ENCODE results near the gene SAMD14.

SAMD14 gene

DNA sequence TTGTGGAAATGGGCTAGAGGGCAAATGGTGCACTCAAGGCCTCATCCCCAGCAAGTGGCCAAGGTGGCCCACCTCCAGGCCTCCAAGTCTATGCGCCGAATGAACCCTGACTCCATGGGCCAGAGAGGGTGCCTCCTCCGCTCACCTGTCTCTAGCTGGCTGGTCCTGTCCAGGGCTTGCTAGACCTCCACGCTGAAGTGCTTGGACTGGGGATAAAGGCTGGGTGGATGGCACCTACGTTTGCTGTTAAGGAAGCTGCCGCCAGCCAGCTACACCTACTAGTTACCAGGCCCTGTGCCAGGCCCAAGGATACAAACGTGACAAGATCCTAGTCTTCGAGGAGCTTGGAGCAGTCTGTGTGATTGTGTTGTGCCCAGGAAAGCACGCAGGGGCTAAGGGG is 35.1 kb upstream of the SAMD14 start:
- DNase-seq, result no peak

DNA sequence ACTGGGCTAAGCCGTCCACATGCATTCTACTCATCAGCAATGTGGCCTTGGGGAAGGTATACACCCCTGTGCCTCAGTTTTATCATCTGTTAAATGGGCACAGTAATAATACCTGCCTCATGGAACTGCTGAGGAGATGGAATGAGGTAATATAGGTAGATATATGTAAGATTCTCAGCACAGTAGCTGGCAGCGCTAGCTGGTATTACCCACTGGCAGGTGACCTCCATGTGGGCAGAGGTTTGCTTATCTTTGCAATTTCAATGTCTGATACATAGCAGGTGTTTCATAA is 34.7 kb upstream of the SAMD14 start:
- DNase-seq, result no peak

DNA sequence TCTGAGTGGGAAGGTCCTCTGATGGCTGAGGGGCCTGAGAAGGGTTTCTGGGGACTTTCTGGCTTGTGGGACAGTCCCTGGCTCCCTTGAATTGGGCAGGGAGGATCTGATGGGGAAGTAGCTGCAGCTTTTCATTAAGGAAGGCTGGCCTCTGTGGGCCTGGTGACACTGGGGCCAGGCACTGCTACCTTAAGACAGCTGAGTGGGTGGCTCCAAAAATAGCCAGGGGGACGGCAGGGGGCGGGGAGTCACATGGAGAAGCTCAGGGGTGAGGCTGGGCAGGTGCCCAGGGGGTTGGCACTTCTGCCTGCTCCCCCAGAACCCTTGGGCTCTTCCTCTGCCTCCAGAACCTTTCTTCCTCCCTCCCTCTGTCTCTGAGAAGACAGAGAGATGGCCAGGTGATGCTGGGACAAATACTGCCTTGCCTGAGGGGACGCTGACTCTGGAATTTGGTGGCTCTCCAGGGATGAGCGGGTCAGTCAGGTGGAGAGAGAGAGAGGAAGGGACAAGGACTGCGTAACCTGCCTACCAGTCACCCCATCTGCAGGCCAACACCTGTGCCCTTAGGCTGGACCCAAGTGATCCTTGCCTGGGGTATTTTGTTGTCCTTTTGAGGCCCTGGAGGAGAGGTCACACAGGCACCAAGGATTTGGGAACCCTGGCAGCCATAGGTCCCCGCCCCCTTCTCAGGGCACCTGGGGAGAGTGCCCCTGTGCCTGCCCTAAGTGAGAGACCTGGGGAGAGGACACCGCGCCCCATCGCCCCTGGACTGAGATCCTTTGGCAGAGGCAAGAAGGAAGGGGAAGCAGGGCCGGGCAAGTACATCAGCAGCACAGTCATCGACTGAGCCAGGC is 34.1 kb upstream of the SAMD14 start:
- no peak for DNase-seq

DNA sequence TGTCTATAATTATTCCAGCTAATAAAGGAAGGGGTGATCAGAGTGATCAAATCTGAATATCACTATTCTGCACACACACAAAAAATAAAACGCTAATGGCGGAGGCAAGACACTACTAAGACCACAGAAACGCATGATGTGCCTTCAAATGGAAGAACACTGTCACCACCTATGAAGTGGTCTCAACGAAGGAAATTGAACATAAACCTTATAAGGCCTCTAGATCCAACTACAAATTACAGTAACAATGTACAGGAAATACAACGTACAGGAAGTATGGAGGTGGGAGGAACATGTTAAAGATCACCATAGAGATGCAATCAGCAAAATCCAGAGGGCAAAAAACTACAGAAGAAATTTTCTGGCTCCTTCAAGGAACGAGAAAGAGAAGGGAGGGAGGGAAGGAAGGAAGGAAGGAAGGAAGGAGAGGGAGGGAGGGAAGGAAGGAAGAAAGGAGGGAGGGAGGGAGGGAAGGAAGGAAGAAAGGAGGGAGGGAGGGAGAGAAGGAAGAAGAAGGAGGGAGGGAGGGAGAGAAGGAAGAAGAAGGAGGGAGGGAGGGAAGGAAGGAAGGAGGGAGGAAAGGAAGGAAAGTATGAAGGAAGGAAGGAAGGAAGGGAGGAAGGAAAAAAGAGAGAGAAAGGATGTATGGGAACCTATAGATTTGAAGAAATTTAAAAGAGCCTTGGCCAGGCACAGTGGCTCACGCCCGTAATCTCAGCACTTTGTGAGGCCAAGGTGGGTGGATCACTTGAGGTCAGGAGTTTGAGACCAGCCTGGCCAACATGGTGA is 32.7 kb upstream of the SAMD14 start:
- no peak for DNase-seq

DNA sequence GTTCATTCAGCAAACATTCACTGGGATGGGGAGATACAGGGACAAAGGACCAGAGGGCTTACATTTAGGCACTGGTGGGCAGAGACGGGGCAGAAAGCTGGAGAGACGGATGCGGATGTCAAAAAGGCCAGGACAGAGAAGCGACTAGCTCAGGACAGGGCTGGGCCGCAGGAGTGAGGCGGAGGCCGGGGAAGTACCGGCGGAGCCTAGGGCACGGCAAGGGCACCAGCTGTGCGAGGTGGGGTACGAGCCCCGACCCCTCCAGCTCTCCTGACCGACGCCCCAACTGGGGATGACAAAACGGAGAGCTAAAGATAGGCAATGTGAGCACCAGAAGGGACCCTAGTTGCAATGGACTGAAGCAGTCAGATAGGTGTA is 31.9 kb upstream of the SAMD14 start:
- no peak for DNase-seq

DNA sequence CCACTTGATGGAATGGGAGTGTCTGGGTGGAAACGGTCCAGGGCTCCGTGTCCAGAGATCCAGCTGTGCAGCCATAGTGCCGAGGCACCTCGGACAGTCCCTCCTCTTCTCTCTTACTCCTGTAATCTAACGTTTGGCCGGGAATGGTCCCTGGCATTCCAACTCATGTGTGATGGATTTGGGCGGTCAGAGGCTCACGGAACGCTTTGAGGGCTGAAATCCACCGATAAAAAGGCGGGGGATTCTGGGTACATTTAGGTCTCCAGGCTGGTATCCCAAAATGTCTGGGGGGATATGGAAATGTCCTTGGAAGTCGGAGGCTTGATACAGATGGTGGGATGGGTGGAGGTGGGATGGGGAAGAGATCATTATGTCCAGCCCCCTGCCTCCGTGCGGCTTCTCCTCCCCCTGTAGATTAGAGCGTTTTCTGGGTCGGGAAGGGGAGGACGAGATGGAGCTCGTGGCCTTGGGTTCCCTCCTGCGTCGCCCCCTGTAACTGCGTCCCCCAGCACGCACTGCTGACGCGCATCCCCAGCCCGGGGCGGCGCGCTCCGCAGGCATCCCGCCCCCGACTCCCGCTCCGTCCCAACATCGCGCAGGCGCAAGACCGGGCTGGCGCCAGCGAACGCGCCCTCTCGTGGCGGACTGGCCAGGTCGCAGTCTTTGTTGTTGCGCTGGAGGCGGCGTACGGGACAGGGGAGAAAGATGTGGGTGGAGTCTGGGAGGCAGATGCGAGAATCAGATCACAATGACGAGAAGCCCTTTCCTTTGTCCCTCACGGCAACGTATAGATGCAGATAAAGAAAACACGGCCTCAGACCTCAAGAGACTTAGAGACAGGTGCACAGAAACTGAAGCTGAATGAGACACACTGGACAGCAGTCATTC is 31.3 kb upstream of the SAMD14 start:
- peak; percentile 96 for DNase-seq

DNA sequence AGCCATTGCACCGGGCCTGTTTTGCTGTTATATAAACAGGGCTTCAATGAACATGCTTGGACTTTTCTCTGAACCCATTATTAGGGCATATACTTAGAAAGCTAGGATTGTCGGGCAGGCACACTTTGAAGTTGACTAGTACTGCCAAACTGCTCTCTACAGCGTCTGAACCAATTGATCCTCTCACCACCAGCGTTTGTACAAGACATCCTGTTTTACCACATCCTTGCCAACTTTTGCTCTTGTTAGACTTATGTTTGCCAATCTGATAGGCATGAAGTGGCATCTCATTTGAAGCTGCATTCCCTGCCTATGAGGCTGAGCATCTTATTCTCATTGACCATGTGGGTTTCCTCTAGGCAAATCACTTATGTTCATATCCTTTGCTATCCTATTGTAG is 27.9 kb upstream of the SAMD14 start:
- no peak for DNase-seq

DNA sequence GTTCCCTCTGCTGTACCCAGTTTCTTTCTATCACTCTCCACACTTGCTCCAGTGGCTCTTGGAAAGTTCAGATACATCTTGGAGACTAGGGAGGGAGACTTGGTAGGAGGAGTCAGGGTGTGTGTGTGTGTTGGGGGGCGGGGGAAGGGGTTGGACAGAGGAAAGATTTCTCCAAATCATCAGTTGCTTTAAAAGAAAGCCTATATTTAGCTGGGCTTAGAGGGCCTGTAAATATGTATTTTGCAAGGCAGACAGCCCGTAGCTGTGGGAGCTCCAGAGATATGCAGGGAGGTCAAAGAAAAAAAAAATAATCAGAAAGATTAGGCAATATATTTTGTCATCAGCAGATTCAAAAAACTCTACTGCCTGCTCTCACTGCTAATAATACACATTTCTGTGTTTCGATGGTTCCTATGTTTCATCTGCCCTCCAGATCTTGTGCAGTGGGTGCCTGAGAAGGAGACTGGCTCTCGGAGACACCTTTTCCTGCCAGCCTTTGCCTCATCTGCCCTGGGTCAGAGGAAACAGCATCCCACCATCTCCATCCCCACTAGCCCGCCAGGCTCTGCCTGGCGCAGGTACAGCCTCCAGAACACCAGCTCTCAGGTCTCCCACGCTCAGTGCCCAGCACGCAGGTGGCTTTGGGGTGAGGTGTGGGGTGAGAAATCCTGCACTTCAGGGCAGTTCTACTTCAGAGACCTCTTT is 25.3 kb upstream of the SAMD14 start:
- no peak for DNase-seq

DNA sequence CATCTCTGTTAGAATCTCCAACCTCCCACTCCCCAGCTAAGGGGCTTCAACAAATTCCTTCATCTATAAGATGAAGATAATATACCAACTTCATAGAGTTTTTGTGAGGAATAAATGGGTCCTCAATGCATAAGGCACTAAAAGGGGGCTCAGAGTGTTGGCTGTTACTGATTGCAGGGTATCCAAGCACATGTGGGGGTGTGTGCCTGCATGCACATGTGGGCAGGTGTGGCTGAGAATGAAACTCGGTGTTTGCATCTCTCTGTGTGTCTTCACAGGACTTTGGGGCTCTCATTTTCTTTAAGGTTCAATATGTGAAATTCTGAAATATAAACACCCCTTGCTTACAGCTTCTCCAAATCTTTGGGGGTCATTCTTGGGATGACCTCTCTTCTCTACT is 24.6 kb upstream of the SAMD14 start:
- DNase-seq, result no peak

DNA sequence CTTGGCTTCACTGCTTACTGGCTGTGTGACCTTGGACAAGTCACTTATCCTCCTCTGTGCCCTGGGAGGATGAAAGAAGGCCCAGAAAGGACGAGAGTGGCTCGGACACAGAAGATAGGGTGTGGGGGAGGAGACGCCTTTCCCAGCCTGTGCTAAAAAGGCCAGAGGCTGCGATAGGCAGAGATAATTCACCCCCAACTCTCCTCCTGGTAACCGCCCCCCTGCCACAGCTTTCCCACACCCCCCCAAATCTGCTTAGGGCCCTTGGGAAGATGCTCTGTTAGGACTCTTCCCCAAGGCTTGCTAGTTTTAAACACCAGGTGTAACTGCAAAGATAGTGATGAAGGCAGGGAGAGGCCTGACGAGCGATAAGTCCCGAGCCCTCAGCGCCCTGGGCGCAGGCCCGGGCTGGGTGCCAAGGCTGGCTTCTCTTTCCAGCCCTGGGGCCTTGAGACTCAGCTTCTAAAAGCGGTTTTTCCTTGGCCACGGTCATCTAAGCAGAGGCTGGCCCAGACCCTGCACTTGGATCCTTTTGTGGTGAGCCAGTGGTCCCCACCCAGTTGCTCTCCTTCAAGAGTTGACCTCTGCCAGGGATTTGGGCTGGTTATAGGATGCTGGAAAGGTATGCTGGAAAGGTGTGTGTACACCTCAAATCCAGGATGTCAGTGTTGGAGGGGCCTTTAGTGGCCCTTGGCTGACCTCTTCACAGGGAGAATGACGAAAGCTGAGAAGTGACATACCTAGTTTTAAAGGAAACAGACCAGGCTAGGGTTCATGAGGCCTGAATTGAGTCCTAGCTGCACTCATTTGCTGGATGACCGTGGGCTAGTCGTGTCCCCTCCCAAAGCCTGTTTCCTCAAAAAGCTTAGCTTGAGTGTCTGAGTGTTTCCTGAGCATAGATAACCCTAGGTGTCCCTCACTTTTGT is 24.0 kb upstream of the SAMD14 start:
- DNase-seq, result no peak

DNA sequence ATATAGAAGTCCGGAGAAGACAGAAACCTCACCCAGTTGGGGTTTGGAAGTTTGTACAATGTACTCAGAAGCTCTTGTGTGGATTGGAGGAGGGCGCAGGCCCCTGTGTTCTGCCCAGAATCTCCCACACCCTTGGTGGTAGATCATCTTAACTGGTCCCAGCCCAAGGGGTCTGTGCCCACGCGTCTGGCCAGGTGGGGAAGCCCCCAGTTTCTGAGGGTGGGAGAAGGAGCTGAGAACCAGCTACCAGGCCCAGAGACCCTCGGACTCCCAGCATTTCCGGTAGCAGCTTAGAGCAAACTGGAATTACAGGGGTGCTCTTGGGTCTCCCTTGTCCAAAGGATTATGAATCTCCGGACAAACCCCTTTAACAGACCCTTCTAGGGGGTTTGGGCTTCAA is 22.8 kb upstream of the SAMD14 start:
- no peak for DNase-seq

DNA sequence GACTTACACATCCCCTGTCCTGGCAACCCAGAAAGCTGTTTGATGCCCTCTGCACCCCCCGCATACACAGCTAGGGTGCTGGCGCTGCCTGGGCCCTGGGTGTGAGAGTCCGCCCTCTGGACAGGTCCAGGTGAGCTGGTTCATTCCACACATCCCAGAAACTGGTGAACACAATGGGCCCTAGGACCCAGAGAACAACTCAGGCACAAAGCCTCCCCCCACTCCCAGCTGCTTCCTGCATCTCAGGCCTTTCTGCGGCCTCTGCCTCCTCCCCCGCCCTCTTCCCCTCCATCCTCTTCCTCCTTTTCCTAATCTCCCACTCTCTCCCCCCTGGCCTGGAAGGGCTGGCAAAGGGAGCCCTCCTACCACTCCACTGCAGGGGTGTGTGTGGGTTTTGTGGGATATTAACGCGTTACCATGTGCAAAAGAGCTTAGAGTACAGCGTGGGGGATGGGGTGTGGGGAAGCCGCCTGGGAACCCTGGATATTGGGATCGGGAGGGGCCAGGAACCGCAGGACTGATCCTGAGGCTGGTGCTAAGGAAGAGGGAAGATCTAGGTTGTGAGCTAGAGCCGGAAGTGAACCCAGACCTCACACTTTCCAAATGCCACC is 22.1 kb upstream of the SAMD14 start:
- peak; percentile 43 for DNase-seq

DNA sequence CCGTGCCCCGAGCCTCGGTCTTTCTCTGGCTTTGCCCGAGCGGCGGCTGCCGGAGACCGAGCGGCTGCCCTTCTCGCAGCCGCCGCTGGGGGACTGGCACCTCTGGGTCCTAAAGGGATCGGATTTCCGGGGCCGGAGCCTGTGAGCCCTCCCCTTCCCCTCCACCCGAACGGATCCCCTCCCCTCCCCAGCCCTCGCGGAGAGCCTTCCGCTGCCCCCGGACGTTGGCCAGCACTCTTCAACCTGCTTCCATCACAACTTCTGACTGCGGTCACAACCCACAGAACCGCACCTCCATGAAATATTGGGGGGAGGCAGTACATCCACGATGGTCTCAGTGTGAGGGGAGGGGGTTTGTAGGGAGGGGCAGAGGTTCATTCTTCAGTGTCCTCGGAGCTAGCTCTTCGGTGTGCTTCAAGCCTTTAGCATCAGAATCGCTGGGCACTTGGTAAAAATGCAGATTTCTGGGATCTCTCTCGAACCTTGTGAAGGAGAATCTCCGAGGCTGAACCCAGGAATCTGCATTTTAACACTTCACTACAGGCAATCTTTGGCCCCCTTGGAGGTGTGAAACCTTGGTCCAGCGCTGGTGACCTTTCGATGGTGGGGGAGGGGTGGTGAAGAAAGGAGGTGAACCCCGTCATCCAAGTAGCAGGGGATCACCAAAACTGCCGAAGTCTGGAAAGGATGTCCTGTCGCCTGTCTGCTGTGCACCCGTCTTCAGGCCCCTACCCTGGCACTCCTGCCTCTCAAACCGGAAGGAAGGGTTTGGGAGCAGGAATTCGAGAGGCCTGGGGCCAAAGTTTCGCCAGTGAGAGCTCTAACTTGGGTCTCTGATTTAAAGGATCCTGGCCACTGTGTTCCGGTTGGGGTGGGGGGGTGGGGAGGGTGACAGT is 21.3 kb upstream of the SAMD14 start:
- DNase-seq, result peak; percentile 85

DNA sequence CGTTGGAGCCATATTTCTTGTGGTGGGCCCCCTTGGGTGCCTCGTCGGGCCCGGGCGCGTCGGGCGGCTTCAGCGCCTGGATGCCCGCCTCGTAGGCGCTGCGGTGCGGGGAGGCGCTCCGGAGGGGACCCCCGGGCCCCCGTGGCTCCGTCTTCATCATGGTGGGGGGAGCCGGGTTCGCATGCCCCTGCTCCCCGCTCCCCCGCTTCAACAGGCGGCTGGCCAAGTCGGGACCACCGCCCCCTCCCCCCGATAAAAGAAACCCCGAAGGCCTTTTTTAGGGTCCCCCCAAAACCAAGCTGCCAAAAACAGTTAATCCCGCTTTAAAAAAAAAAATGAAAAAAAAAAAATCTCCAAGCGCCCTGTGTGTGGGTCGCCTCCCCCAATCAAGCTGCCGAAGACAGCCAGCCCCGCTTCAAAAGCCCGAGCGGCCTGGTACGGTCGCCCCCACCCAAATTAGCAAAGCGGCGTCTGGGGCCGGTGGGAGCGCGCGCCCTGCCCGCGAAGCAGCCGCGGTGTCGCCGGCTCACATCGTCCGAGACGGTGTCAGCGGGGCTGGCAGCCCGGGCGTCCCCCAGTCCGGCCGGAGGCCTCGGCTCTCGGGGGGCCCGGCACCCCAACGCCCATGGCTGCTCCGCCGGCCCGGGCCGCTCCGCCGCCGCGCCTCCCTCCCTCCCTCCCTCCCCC is 20.5 kb upstream of the SAMD14 start, which contains the start of gene PPP1R9B:
Gene PPP1R9B (minus strand): TSS at position 324 of the 687 bp plus-strand sequence. CDS start 164 bp downstream, at position 160.
- peak; percentile 29 for DNase-seq

DNA sequence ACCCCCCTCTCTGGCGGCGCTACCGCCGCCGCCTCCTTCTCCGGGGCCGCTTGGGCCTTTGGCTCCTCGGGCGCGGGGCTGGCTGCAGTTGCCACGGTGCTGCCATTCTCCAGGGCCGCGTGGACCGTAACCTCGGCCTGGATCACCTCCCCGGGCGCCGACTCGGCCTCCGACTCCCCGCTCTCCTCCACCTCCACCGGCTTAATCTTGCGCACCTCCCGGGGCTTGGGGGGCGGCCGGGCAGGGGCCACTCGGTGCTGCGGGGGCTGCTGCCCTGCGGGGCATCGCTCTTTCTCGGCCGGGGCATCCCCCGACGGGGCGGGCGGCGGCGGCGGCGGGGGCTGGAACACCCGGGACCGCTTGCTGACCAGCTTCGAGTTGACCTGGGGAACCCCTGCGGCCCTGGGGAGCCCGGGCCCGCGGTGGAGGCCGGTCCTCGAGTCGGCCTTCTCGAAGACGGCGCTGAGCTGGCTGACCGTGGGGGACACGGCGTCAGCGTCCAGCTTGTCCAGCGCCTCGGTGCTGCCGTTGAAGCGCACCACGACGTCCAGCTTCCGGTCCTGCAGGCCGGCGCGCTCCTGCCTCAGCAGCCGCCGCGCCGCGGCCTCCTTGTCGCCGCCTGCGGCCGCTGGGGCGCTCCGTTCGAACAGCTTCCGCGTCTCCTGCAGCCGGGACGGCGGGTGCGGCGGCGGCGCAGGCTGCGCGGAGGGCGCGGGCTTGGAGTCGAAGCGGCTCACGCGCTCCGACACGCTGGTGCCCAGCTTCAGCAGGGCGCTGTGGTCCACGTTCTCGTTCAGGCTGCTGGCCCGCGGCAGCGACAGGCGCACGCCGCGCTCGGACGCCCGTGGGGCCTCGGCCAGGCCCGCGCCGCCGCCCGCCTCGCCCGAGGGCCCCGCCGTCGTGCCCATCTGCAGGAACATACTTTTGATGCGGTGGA is 19.7 kb upstream of the SAMD14 start:
- DNase-seq, result peak; percentile 54

DNA sequence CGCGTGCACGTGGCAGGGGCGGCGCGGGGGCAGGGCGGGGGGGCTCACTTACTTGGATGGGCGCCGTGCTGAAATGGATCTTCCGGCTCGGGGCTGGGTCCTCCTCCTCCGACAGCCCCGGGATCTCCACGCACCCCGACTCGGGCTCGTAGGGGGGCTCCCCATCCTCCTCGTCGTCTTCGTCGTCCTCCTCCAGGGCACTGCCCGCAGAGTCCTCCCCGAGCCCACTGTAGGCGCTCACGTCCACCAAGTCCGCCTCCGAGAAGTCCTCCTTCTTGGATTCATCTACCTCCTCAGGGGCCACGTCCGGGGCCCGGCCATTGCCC is 19.1 kb upstream of the SAMD14 start:
- DNase-seq, result no peak

DNA sequence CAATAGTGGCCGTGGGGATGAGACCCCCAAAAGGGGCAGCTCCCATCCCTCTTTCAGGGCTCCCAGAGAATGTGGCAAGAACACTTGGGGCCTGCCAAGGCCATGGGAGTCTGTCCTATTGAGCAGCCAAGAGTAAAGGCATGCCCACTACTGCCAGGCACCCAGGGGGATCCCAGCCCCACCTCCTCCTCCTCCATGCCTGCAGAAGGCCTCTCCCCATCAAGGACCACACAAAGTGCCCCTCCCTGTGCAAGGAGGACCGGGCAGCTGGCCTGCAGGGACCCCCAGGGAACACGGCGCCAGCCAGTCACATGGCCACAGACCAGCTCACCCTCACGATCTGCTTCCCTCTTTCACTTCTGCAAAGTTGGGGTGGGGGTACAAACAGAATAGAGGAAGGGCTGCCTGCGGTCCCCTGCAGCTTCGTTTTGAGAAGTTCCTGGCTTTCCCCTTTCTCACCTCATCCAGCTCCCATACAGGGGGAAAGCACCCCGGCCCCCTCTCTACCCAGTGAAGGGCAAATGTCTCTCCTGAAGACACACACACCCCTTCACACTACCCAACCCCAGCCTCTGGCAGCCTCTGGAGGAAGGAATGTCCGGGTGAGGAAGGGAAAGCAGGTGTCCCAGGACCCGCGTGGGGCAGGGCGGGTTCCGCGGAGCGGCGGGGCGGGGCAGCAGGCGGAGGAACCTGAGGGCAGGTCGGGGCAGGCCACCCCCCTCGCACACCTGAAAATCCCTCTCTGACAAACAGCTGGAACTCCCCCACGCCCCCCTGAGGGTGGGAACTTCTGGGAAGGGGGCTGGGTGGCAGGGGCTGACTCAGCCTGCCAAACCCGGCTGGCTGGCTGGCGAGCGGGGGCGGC is 18.5 kb upstream of the SAMD14 start:
- DNase-seq, result peak; percentile 80

All from stimulated activated CD4-positive, alpha-beta T cell treated with anti-CD3 and anti-CD28 coated beads, Interleukin-12 subunit alpha, Interleukin-12 subunit beta, amount 100 ng/mL, for 4 hours (primary cell).